ENCODE results near the gene GTF2H1.

Gene GTF2H1

GRCh38 chr11:18321969-18322711 is at the start of gene GTF2H1, which contains the start of gene HPS5:
Gene GTF2H1, plus strand, starts transcription at chr11:18322567. Its CDS starts 10,508 bp downstream, at chr11:18333075.
Gene HPS5, minus strand, starts transcription at chr11:18322140. Its CDS starts 4,282 bp downstream, at chr11:18317858.
- peak; percentile 99 for DNase-seq

GRCh38 chr11:18277565-18278271 is 44.6 kb upstream of the GTF2H1 start:
- DNase-seq = no peak

- no peak for DNase-seq
Measured at GRCh38 chr11:18280438-18281045, 41.8 kb upstream of the GTF2H1 start.

- no peak for DNase-seq
Measured at GRCh38 chr11:18282626-18283025, 39.7 kb upstream of the GTF2H1 start.

GRCh38 chr11:18285841-18286240 is 36.5 kb upstream of the GTF2H1 start:
- DNase-seq = no peak

- no peak for DNase-seq
Measured at GRCh38 chr11:18288911-18289310, 33.5 kb upstream of the GTF2H1 start.

- no peak for DNase-seq
Measured at GRCh38 chr11:18294862-18295261, 27.5 kb upstream of the GTF2H1 start.

GRCh38 chr11:18295316-18295715 is 27.1 kb upstream of the GTF2H1 start:
- DNase-seq = no peak

- DNase-seq = no peak
Measured at GRCh38 chr11:18299721-18300120, 22.6 kb upstream of the GTF2H1 start.

GRCh38 chr11:18304745-18305144 is 17.6 kb upstream of the GTF2H1 start:
- no peak for DNase-seq

- no peak for DNase-seq
Measured at GRCh38 chr11:18307461-18308139, 14.8 kb upstream of the GTF2H1 start.

- no peak for DNase-seq
Measured at GRCh38 chr11:18308242-18308641, 14.1 kb upstream of the GTF2H1 start.

- DNase-seq = no peak
Measured at GRCh38 chr11:18309691-18310090, 12.7 kb upstream of the GTF2H1 start.

- DNase-seq = no peak
Measured at GRCh38 chr11:18310800-18311340, 11.5 kb upstream of the GTF2H1 start.

- DNase-seq = peak; percentile 10
Measured at GRCh38 chr11:18312012-18312411, 10.4 kb upstream of the GTF2H1 start.

- peak; percentile 71 for DNase-seq
Measured at GRCh38 chr11:18312663-18313420, 9.5 kb upstream of the GTF2H1 start.

- peak; percentile 23 for DNase-seq
Measured at GRCh38 chr11:18313965-18314763, 8.2 kb upstream of the GTF2H1 start.

- no peak for DNase-seq
Measured at GRCh38 chr11:18314784-18315523, 7.4 kb upstream of the GTF2H1 start.

GRCh38 chr11:18315893-18316292 is 6.5 kb upstream of the GTF2H1 start:
- DNase-seq = no peak

GRCh38 chr11:18317551-18317950 is 4.8 kb upstream of the GTF2H1 start:
- no peak for DNase-seq

GRCh38 chr11:18319914-18320313 is 2.5 kb upstream of the GTF2H1 start:
- DNase-seq = no peak
